Suppressor macrophage (primary cell): ENCODE results near the gene TTC4.
A peak's percentile ranks its signal among the peaks of the same experiment; 100 is the strongest.
"Not testable (repeated sequence)": the region's sequence is repeated elsewhere in the genome, so short reads cannot be mapped to it uniquely, and the experiment has no call there.

Experiments used
- DNase-seq, 4 experiments: peaks; one replicate each; pipeline ENCODE4 v3.0.0-alpha.2; 2020 to 2022

TTC4 gene

GRCh38 chr1:54750596-54750995, 34.9 kb downstream of the TTC4 start:
- no peak for DNase-seq

- DNase-seq, result no peak
These were observed 35.8 kb downstream of the TTC4 start for GRCh38 chr1:54751426-54751825.

DNA sequence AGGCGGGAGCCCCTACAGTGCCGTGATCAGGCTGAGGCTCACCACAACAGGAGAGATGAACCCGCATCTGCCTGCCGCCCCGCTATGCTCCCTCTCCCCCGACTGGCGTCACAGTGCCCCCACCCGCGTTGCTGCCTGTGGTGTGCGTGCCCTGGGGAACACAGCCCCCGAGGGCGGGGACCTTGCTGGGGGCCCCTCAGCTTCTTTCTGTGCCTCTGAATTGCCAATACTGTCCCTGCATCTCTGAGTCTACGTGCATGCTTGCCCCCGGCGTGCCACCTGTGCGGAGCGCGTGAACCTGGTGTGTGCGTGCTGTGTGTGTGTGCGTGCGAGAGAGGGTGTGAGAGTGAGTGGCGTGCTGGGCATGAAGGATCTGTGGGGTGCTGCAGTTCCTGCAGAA, 38.4 kb downstream of the TTC4 start:
- no peak for DNase-seq

- DNase-seq, result no peak
These were observed 39.0 kb downstream of the TTC4 start for GRCh38 chr1:54754486-54755285.

- DNase-seq, result no peak
These were observed 42.2 kb downstream of the TTC4 start for GRCh38 chr1:54757833-54758232.

DNA sequence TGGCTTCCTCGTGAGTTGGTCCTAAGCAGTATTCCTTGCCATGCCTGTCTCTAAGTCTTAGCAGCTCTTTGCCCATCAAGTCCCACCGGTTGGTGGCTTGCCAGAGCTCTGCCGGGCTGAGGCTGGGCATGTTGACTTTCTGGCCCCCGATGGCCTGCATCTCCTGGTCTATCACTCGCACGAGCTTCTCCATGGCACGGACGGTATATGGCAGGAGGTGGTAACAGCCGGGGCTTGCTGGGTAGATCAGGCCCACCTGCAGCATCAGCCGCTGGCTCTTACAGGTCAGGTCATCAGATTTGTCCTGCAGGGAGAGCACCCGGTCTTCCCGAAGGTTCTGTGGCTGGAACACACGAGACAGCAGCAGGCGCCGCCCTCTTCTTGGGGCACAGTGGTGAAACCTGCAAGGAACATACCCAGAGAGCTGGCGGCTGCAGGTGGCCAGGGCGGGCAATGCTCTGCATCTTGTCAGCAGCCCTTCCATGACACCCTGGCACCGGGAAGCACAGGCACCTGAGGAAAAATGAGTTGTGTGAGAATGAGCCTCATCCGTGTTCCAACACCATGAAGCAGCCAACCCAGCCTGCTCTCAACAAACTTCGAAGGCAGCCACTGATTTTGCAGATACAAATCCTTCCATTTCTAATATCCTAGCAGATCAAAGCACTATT, 43.2 kb downstream of the TTC4 start:
- DNase-seq, result no peak

GRCh38 chr1:54763816-54764132, 48.1 kb downstream of the TTC4 start:
- peak in 1 of 4 experiments; percentile 34 for DNase-seq

- peak; percentile 99 to 100 (median 100) for DNase-seq
These were observed 48.7 kb downstream of the TTC4 start, which contains the start of gene PARS2 for GRCh38 chr1:54764133-54764921. Gene PARS2 (minus strand): TSS chr1:54764523. CDS start chr1:54759161, 5,362 bp downstream.

DNA sequence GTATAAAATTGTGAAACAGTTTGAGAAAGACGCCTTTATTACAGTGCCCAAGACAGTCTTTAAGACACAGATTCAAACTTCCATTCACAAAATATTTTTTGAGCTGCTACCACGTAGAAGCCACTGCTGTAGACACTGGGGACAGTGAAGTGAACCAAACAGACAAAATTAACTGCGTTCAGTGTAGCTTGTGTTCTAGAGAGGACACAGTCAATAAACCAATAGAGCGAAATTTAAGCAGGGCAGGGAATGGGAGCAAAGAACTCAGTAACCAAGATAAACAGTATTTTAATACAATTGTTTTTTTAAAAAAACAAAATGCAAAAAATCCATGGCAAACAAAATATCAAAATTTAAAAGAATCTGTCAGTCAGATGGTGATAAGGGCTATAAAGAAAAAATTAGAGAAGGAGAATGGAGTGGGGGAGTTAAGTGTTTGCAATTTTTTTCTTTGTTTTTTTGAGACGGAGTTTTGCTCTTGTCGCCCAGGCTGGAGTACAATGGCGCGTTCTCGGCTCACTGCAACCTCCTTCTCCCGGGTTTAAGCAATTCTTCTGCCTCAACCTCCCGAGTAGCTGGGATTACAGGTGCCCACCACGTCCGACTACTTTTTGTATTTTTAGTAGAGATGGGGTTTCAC, 49.4 kb downstream of the TTC4 start:
- DNase-seq, result no peak

DNA sequence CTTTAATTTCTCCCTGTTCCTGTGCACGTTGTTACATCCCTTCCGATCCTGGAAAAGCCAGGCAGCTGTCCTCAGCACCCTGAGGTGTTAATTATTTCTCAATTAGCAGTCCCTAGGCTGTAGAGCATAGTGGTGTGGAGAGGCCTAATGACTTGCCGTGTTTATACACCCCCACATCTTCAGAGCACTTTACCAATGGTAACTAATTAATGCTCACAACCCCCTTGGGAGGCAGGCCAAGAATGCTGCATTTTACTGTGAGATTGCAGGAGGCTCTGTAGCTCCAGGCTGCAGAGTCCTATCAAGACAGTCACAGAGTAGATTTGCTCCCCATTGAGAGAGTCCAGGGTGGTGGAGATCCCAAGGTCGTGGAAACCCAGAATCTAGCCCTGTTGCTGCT, 51.1 kb downstream of the TTC4 start:
- no peak for DNase-seq

GRCh38 chr1:54767526-54767925, 51.9 kb downstream of the TTC4 start:
- DNase-seq, result no peak

- peak in 1 of 4 experiments; percentile 9 for DNase-seq
These were observed 52.4 kb downstream of the TTC4 start for GRCh38 chr1:54768093-54768492.

DNA sequence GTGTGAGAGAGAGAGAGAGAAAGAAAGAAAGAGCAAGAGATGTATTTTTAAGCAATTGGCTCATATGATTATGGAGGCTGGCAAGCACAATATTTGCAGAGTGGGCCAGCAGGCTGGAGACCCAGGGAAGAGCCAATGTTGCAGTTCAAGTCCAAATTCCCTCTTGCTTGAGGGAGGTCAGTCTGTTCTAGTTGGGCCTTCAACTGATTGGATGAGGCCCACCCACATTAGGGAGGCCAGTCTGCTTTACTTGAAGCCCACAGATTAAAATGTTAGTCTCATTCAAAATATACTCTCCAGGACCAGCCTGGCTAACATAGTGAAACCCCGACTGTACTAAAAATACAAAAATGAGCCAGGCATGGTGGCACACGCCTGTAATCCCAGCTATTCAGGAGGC, 57.3 kb downstream of the TTC4 start:
- no peak for DNase-seq

GRCh38 chr1:54774820-54775498, 59.3 kb downstream of the TTC4 start:
- peak in 1 of 4 experiments; percentile 12 for DNase-seq

DNA sequence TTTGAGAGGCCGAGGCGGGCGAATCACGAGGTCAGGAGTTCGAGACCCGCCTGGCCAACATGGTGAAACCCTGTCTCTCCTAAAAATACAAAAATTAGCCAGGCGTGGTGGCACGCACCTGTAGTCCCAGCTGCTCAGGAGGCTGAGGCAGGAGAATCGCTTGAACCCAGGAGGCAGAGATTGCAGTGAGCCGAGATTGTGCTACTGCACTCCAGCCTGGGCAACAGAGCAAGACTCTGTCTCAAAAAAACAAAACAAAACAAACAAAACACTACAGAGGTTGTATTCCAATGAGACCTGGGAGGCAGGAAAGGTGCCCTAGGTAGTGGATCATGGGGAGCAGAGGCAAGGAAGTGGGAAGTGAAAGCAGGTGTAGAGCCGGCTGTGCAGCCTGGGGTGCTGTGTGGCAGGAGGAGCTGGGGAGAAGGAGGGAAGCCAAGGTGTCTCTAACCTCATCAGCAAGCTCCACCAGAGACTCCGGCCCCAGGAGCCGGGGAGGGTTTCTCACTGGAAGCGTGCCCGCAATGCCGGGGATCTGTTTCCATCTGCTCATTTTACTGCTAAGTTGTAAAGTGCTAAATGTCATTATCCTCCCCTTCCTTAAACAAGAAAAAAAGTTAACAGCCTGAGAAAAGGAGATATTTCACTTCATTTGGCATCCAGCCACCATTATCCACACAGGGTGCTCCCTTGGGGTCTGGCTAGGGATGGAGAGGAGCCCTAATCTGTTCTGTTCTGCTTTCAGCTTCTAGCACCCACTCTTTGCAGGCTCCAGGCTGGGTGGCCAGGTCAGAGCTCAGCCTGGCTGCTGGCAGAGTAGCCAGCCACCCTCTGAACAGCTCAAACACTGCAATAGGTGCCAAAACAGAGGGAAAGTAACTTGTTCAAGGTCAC, 60.4 kb downstream of the TTC4 start:
- not testable (repeated sequence) for DNase-seq

GRCh38 chr1:54777011-54777410, 61.4 kb downstream of the TTC4 start:
- no peak for DNase-seq

- DNase-seq, result no peak
These were observed 61.8 kb downstream of the TTC4 start for GRCh38 chr1:54777431-54777830.

GRCh38 chr1:54781023-54781723, 65.5 kb downstream of the TTC4 start:
- no peak for DNase-seq

GRCh38 chr1:54782156-54782555, 66.5 kb downstream of the TTC4 start:
- DNase-seq, result no peak

DNA sequence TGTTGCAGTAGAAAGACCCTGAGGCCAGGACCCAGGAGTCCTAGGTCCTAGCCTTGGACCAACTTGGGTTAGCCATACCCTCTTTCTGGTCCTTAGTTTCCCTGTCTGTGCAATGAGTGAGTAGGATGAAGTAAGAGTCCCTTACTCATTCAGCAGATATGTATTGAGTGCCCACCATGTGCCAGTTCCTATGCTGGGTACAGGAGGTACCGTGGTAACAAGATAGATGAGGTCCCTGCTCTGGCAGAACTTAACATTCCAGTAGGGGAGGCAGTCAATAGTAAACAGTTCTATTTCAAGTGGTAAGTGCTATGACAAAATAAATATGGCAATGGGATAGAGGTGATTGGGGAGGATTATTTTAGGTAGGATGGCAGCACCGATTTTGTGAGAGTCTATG, 66.9 kb downstream of the TTC4 start:
- no peak for DNase-seq

- DNase-seq, result no peak
These were observed 68.4 kb downstream of the TTC4 start for GRCh38 chr1:54784066-54784465.
